Tibial nerve (tissue), 3 donors: ENCODE results near the gene TBX6.

Experiments
- CTCF ChIP-seq, 5 experiments: fragments of 200-600 bp in 3 of 5; fragments of 450-650 bp in 2 of 5; sonication (generic) in 3 of 5; IDR thresholded peaks; one replicate each; pipeline ENCODE4 v1.5.1; 2016 to 2019; ENCODE audit warnings: antibody characterized with exemption in 5 of 5, mild to moderate bottlenecking in 3 of 5, moderate library complexity in 2 of 5
- POLR2A ChIP-seq, 2 donors: fragments of 450-650 bp; IDR thresholded peaks; one replicate each; pipeline ENCODE4 v1.6.1; 2017; ENCODE audit warnings: antibody characterized with exemption in 2 of 2, mild to moderate bottlenecking in 2 of 2, moderate library complexity in 2 of 2

GRCh38 chr16:30119428-30119827 is 27.7 kb upstream of the TBX6 start:
- TF ChIP-seq POLR2A (IDR thresholded peaks at IDR 0.05) = no peak
- TF ChIP-seq CTCF (IDR thresholded peaks at IDR 0.05) = no peak
